Stimulated activated naive CD8-positive, alpha-beta T cell treated with anti-CD3 and anti-CD28 coated beads, Interleukin-15, amount 100 ng/mL, for 72 hours (primary cell): ENCODE results near the gene CCDC102A.
A peak's percentile ranks its signal among the peaks of the same experiment; 100 is the strongest.

Experiments
- ATAC-seq: fragments of 150-1000 bp; cut with Tn5 transposase; 2 replicates; pipeline ENCODE4 v1.10.0; 2021; ENCODE audit warnings: mild to moderate bottlenecking, moderate library complexity
- DNase-seq, 2 donors: peaks; one replicate each; pipeline ENCODE4 v3.0.0; 2021 to 2022
- H3K27ac Mint-ChIP-seq, 2 donors: one replicate each; pipeline ENCODE4 v1.8.0; 2022; ENCODE audit warnings: mild to moderate bottlenecking in 2 of 2, mixed read lengths in 2 of 2, moderate library complexity in 2 of 2
- H3K27me3 Mint-ChIP-seq: one replicate; pipeline ENCODE4 v1.8.0; 2022; ENCODE audit warnings: mixed read lengths
- H3K4me1 Mint-ChIP-seq: one replicate; pipeline ENCODE4 v1.8.0; 2022; ENCODE audit warnings: mild to moderate bottlenecking, mixed read lengths
- H3K4me3 Mint-ChIP-seq, 2 donors: one replicate each; pipeline ENCODE4 v1.8.0; 2022; ENCODE audit warnings: mild to moderate bottlenecking in 2 of 2, mixed read lengths in 2 of 2, moderate library complexity in 1 of 2
- H3K9me3 Mint-ChIP-seq, 2 donors: one replicate each; pipeline ENCODE4 v1.8.0; 2022; ENCODE audit warnings: mixed read lengths in 2 of 2

CCDC102A gene

GRCh38 chr16:57536306-57537193, at the start of gene CCDC102A:
Gene CCDC102A (minus strand): TSS chr16:57536571. CDS start chr16:57529177, 7,394 bp downstream.
- Mint-ChIP-seq H3K4me1 (peaks cover 88% of the 10 kb centered on the region), H3K9me3 (no peaks in the 10 kb centered on the region), H3K27me3 (no peaks in the 10 kb centered on the region), H3K4me3 (peak within 1 kb of the TSS; percentile 85 to 91), H3K27ac (peak within 1 kb of the TSS; percentile 94)
- DNase-seq (peak; percentile 71 to 83), ATAC-seq (peak; percentile 70)

- Mint-ChIP-seq H3K4me1 (peaks cover 71% of the 10 kb centered on the region), H3K27ac (peak overlapping the region in 1 of 2 donors; percentile 56), H3K9me3 (no peaks in the 10 kb centered on the region), H3K4me3 (peak overlapping the region; percentile 24 to 36), H3K27me3 (no peaks in the 10 kb centered on the region)
- DNase-seq (peak in 1 of 2 donors; percentile 4), ATAC-seq (no peak)
Measured at GRCh38 chr16:57585051-57585687, 48.8 kb upstream of the CCDC102A start.

GRCh38 chr16:57579361-57579665, 42.9 kb upstream of the CCDC102A start:
- peaks cover 80% of the 10 kb centered on the region for H3K4me1 Mint-ChIP-seq
- ATAC-seq: no peak

GRCh38 chr16:57578521-57579360, 42.4 kb upstream of the CCDC102A start:
- peak overlapping the region; percentile 64 to 86 for H3K4me3 Mint-ChIP-seq
- H3K27ac Mint-ChIP-seq: peak overlapping the region; percentile 99
- H3K4me1 Mint-ChIP-seq: peaks cover 81% of the 10 kb centered on the region
- H3K27me3 Mint-ChIP-seq: no peaks in the 10 kb centered on the region
- ATAC-seq (no peak), DNase-seq (no peak)
- H3K9me3 Mint-ChIP-seq: no peaks in the 10 kb centered on the region

More at GRCh38 chr16:57579361-57579665, 42.9 kb upstream of the CCDC102A start:
- Mint-ChIP-seq H3K27ac (peak overlapping the region; percentile 37 to 42), H3K4me3 (no peak overlapping the region), H3K27me3 (no peaks in the 10 kb centered on the region), H3K9me3 (no peaks in the 10 kb centered on the region)
- no peak for DNase-seq

- DNase-seq (peak; percentile 65 to 74), ATAC-seq (peak; percentile 82)
- H3K27ac Mint-ChIP-seq: peak overlapping the region; percentile 99
- H3K4me3 Mint-ChIP-seq: peak overlapping the region; percentile 64 to 86
- H3K9me3 Mint-ChIP-seq: no peaks in the 10 kb centered on the region
- peaks cover 82% of the 10 kb centered on the region for H3K4me1 Mint-ChIP-seq
- H3K27me3 Mint-ChIP-seq: no peaks in the 10 kb centered on the region
Measured at GRCh38 chr16:57577691-57578224, 41.4 kb upstream of the CCDC102A start.

- Mint-ChIP-seq H3K27ac (peak overlapping the region; percentile 99), H3K9me3 (no peaks in the 10 kb centered on the region), H3K27me3 (no peaks in the 10 kb centered on the region), H3K4me3 (peak overlapping the region; percentile 64 to 86), H3K4me1 (peaks cover 80% of the 10 kb centered on the region)
- peak; percentile 0 for ATAC-seq
- no peak for DNase-seq
Measured at GRCh38 chr16:57577214-57577613, 40.8 kb upstream of the CCDC102A start.

- Mint-ChIP-seq H3K27ac (peak overlapping the region; percentile 84 to 93), H3K4me1 (peaks cover 77% of the 10 kb centered on the region), H3K27me3 (no peaks in the 10 kb centered on the region), H3K9me3 (no peaks in the 10 kb centered on the region), H3K4me3 (no peak overlapping the region)
- ATAC-seq (peak; percentile 77), DNase-seq (peak; percentile 84 to 88)
Measured at GRCh38 chr16:57576429-57576870, 40.1 kb upstream of the CCDC102A start.

GRCh38 chr16:57575468-57576277, 39.3 kb upstream of the CCDC102A start:
- H3K27me3 Mint-ChIP-seq: no peaks in the 10 kb centered on the region
- no peaks in the 10 kb centered on the region for H3K9me3 Mint-ChIP-seq
- peaks cover 73% of the 10 kb centered on the region for H3K4me1 Mint-ChIP-seq
- H3K4me3 Mint-ChIP-seq: no peak overlapping the region
- peak overlapping the region; percentile 84 to 93 for H3K27ac Mint-ChIP-seq
- no peak for DNase-seq
- ATAC-seq: no peak

- H3K27me3 Mint-ChIP-seq: no peaks in the 10 kb centered on the region
- H3K9me3 Mint-ChIP-seq: peaks cover 3 to 4% of the 10 kb centered on the region in 2 donors
- ATAC-seq (no peak), DNase-seq (no peak)
- peak overlapping the region; percentile 44 to 56 for H3K27ac Mint-ChIP-seq
- peaks cover 65% of the 10 kb centered on the region for H3K4me1 Mint-ChIP-seq
- no peak overlapping the region for H3K4me3 Mint-ChIP-seq
Measured at GRCh38 chr16:57574646-57575467, 38.5 kb upstream of the CCDC102A start.

GRCh38 chr16:57574086-57574485, 37.7 kb upstream of the CCDC102A start:
- H3K27me3 Mint-ChIP-seq: no peaks in the 10 kb centered on the region
- peaks cover 57% of the 10 kb centered on the region for H3K4me1 Mint-ChIP-seq
- peaks cover 10 to 12% of the 10 kb centered on the region in 2 donors for H3K9me3 Mint-ChIP-seq
- DNase-seq (no peak), ATAC-seq (no peak)
- no peak overlapping the region for H3K27ac Mint-ChIP-seq
- no peak overlapping the region for H3K4me3 Mint-ChIP-seq

- Mint-ChIP-seq H3K4me3 (peak overlapping the region in 1 of 2 donors; percentile 28), H3K9me3 (peaks cover 20 to 21% of the 10 kb centered on the region in 2 donors), H3K27me3 (no peaks in the 10 kb centered on the region), H3K4me1 (peaks cover 48% of the 10 kb centered on the region), H3K27ac (peak overlapping the region; percentile 50 to 76)
- DNase-seq (no peak), ATAC-seq (peak; percentile 22)
Measured at GRCh38 chr16:57572978-57573728, 36.8 kb upstream of the CCDC102A start.

GRCh38 chr16:57571098-57571497, 34.7 kb upstream of the CCDC102A start:
- peaks cover 29% of the 10 kb centered on the region for H3K4me1 Mint-ChIP-seq
- H3K4me3 Mint-ChIP-seq: no peak overlapping the region
- ATAC-seq (no peak), DNase-seq (no peak)
- H3K27ac Mint-ChIP-seq: no peak overlapping the region
- H3K9me3 Mint-ChIP-seq: peaks cover 22% of the 10 kb centered on the region in 2 donors
- no peaks in the 10 kb centered on the region for H3K27me3 Mint-ChIP-seq
